GM12878 (cell line): ENCODE measurements around the gene C10orf71.

Experiments
- BRCA1 ChIP-seq: IDR thresholded peaks from 2 replicates; pipeline ENCODE4 v1.6.1; 2011; ENCODE audit warnings: low read depth, low read length, improper control_type of control experiment
- CHD1 ChIP-seq: IDR thresholded peaks from 2 replicates; pipeline ENCODE4 v1.6.1; 2012; ENCODE audit warnings: low read depth, low read length, improper control_type of control experiment
- ESRRA ChIP-seq: IDR thresholded peaks from 2 replicates; pipeline ENCODE4 v1.6.1; 2012; ENCODE audit warnings: mild to moderate bottlenecking, low read length, improper control_type of control experiment
- KDM1A ChIP-seq: fragments of 200-600 bp; sonication (generic); IDR thresholded peaks from 2 replicates; pipeline ENCODE4 v1.6.1; 2016; ENCODE audit warnings: borderline replicate concordance
- POLR2A ChIP-seq: IDR thresholded peaks from 2 replicates; pipeline ENCODE4 v1.6.1; 2011; ENCODE audit warnings: low read depth, mild to moderate bottlenecking, low read length
- POLR2AphosphoS5 ChIP-seq: IDR thresholded peaks from 2 replicates; pipeline ENCODE4 v1.6.1; 2011; ENCODE audit warnings: mild to moderate bottlenecking, low read length, inconsistent platforms
- RAD21 ChIP-seq: IDR thresholded peaks from 2 replicates; pipeline ENCODE4 v1.6.1; 2011; ENCODE audit warnings: mild to moderate bottlenecking, low read depth, low read length, moderate library complexity; ENCODE audit not compliant: insufficient read depth
- RFX5 ChIP-seq: IDR thresholded peaks from 2 replicates; pipeline ENCODE4 v1.6.1; 2011; ENCODE audit warnings: low read depth, low read length, improper control_type of control experiment
- SMAD1 ChIP-seq: fragments of 450-650 bp; IDR thresholded peaks from 2 replicates; pipeline ENCODE4 v1.6.1; 2018; ENCODE audit warnings: mild to moderate bottlenecking, low read depth; ENCODE audit not compliant: partially characterized antibody
- TF ChIP-seq, protein P1 (sequence below), 3 experiments: IDR thresholded peaks in 2 of 3; conservative IDR thresholded peaks in 1 of 3; 2 replicates each; pipeline ENCODE4 v1.5.1; 2011; ENCODE audit warnings: low read depth in 3 of 3, low read length in 3 of 3, mild to moderate bottlenecking in 3 of 3, control low read depth in 2 of 3, moderate library complexity in 2 of 3, inconsistent platforms in 1 of 3, mixed read lengths in 1 of 3; ENCODE audit not compliant: control insufficient read depth in 2 of 3, insufficient read depth in 1 of 3; ENCODE audit errors: extremely low read depth in 1 of 3
- TF ChIP-seq, protein P2 (sequence below): IDR thresholded peaks from 2 replicates; pipeline ENCODE4 v1.6.1; 2011; ENCODE audit warnings: borderline replicate concordance, low read depth, mild to moderate bottlenecking, moderate library complexity, low read length; ENCODE audit not compliant: insufficient read depth, poor library complexity, severe bottlenecking
- TF ChIP-seq, protein P3 (sequence below): IDR thresholded peaks from 2 replicates; pipeline ENCODE4 v1.6.1; 2012; ENCODE audit warnings: low read depth, low read length, improper control_type of control experiment

DNA sequence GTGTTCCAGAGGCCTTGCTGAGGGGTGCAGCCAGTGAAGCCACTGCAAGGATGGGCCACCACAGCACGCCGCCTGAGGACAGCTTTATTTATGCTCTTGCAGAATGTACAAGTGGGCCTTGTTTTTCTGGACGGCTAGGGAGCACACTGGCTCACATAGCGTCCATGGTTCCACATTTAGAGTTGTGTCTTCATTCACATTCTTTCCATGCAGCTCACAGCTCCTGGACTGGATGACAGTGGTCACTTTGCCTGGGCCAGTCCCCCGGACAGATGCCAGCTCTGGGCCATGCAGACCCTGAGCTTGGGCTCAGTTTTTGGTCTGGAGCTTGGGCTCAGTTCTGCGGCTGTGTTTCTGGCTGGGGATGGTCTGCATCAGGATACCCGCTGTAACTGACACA, 2.6 kb upstream of the C10orf71 start:
- TF ChIP-seq SMAD1 (no peak), BRCA1 (no peak), POLR2AphosphoS5 (no peak), RAD21 (no peak), KDM1A (no peak), POLR2A (no peak), CHD1 (no peak), ESRRA (no peak), RFX5 (no peak)
- TF ChIP-seq, protein P1, sequence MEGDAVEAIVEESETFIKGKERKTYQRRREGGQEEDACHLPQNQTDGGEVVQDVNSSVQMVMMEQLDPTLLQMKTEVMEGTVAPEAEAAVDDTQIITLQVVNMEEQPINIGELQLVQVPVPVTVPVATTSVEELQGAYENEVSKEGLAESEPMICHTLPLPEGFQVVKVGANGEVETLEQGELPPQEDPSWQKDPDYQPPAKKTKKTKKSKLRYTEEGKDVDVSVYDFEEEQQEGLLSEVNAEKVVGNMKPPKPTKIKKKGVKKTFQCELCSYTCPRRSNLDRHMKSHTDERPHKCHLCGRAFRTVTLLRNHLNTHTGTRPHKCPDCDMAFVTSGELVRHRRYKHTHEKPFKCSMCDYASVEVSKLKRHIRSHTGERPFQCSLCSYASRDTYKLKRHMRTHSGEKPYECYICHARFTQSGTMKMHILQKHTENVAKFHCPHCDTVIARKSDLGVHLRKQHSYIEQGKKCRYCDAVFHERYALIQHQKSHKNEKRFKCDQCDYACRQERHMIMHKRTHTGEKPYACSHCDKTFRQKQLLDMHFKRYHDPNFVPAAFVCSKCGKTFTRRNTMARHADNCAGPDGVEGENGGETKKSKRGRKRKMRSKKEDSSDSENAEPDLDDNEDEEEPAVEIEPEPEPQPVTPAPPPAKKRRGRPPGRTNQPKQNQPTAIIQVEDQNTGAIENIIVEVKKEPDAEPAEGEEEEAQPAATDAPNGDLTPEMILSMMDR (IDR thresholded peaks at IDR 0.05 in 2 of 3, conservative IDR thresholded peaks at IDR 0.05 in 1 of 3; ENCODE audit: control insufficient read depth in 2 of 3, extremely low read depth in 1 of 3, insufficient read depth in 1 of 3, low read depth in 3 of 3, low read length in 3 of 3): no peak
- TF ChIP-seq, protein P2, sequence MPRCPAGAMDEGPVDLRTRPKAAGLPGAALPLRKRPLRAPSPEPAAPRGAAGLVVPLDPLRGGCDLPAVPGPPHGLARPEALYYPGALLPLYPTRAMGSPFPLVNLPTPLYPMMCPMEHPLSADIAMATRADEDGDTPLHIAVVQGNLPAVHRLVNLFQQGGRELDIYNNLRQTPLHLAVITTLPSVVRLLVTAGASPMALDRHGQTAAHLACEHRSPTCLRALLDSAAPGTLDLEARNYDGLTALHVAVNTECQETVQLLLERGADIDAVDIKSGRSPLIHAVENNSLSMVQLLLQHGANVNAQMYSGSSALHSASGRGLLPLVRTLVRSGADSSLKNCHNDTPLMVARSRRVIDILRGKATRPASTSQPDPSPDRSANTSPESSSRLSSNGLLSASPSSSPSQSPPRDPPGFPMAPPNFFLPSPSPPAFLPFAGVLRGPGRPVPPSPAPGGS: no peak
- TF ChIP-seq, protein P3, sequence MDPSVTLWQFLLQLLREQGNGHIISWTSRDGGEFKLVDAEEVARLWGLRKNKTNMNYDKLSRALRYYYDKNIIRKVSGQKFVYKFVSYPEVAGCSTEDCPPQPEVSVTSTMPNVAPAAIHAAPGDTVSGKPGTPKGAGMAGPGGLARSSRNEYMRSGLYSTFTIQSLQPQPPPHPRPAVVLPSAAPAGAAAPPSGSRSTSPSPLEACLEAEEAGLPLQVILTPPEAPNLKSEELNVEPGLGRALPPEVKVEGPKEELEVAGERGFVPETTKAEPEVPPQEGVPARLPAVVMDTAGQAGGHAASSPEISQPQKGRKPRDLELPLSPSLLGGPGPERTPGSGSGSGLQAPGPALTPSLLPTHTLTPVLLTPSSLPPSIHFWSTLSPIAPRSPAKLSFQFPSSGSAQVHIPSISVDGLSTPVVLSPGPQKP: no peak
